WTC11 (cell line): Measurements from ENCODE around the gene MAEA.

ENCODE experiments used
- CTCF ChIP-seq: fragments of 200-600 bp; IDR thresholded peaks from 2 replicates; pipeline ENCODE4 v1.8.0; 2022; ENCODE audit warnings: antibody characterized with exemption
- MYBL2 ChIP-seq: sonication (generic); formaldehyde crosslinking; IDR thresholded peaks from 2 replicates; pipeline ENCODE4 v1.8.1; 2023; ENCODE audit warnings: mild to moderate bottlenecking, moderate library complexity, missing genetic modification reagents
- TEAD1 ChIP-seq: sonication (generic); formaldehyde crosslinking; IDR thresholded peaks from 2 replicates; pipeline ENCODE4 v1.8.0; 2022; ENCODE audit warnings: mild to moderate bottlenecking, missing genetic modification reagents
- TF ChIP-seq, protein P1 (sequence below): sonication (generic); formaldehyde crosslinking; IDR thresholded peaks from 2 replicates; pipeline ENCODE4 v1.8.0; 2022; ENCODE audit warnings: missing genetic modification reagents

DNA sequence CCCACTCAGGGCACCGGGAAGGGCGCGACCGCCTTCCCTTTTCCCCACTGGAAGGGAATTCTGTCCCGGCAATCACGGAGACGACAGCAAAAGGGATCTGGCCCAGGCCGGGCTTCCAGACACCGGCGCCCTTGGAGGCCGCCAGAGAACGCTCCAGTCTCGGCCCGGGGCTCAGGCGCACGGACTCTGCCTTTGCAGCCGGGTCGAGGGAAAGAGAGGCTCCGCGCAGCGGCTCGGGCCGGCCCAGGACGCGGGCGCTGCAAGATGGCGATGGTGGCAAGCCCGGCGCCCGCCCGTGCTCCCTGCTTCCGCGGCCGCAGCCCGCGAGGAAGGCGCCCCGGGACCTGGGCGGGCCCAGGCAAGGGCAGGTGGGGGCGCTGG, 41.8 kb upstream of the MAEA start:
- TF ChIP-seq MYBL2 (peak; percentile 70; the same call in 1 of the 2 replicates), CTCF (no peak), TEAD1 (0 out of 2 replicates have a peak, but pooled peaks have one; percentile 20)
- TF ChIP-seq, protein P1, sequence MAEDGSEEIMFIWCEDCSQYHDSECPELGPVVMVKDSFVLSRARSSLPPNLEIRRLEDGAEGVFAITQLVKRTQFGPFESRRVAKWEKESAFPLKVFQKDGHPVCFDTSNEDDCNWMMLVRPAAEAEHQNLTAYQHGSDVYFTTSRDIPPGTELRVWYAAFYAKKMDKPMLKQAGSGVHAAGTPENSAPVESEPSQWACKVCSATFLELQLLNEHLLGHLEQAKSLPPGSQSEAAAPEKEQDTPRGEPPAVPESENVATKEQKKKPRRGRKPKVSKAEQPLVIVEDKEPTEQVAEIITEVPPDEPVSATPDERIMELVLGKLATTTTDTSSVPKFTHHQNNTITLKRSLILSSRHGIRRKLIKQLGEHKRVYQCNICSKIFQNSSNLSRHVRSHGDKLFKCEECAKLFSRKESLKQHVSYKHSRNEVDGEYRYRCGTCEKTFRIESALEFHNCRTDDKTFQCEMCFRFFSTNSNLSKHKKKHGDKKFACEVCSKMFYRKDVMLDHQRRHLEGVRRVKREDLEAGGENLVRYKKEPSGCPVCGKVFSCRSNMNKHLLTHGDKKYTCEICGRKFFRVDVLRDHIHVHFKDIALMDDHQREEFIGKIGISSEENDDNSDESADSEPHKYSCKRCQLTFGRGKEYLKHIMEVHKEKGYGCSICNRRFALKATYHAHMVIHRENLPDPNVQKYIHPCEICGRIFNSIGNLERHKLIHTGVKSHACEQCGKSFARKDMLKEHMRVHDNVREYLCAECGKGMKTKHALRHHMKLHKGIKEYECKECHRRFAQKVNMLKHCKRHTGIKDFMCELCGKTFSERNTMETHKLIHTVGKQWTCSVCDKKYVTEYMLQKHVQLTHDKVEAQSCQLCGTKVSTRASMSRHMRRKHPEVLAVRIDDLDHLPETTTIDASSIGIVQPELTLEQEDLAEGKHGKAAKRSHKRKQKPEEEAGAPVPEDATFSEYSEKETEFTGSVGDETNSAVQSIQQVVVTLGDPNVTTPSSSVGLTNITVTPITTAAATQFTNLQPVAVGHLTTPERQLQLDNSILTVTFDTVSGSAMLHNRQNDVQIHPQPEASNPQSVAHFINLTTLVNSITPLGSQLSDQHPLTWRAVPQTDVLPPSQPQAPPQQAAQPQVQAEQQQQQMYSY (CRISPR knock-in tag), result no peak
